Loucy (cell line): ENCODE results near the gene PAQR7.

Experiments
- CTCF ChIP-seq: fragments of 200-600 bp; sonication (generic); conservative IDR thresholded peaks from 2 replicates; pipeline ENCODE4 v1.5.1; 2014; ENCODE audit warnings: mild to moderate bottlenecking, antibody characterized with exemption, low read length
- EZH2phosphoT487 ChIP-seq: fragments of 200-600 bp; IDR thresholded peaks from 2 replicates; pipeline ENCODE4 v1.6.1; 2018; ENCODE audit warnings: antibody characterized with exemption, mild to moderate bottlenecking, moderate library complexity, borderline replicate concordance

GRCh38 chr1:25831569-25832196 lies 43.8 kb downstream of the PAQR7 start:
- TF ChIP-seq CTCF (no peak), EZH2phosphoT487 (no peak)
